Effector CD4-positive, alpha-beta T cell (primary cell): Measurements from ENCODE around the gene LLPH.
A peak's percentile ranks its signal among the peaks of the same experiment; 100 is the strongest.

Experiments used
- DNase-seq: peaks from one replicate; pipeline ENCODE4 v3.0.0-alpha.2; 2020

The LLPH gene

GRCh38 chr12:66087365-66087943, 43.1 kb downstream of the LLPH start:
- DNase-seq = peak; percentile 23

DNA sequence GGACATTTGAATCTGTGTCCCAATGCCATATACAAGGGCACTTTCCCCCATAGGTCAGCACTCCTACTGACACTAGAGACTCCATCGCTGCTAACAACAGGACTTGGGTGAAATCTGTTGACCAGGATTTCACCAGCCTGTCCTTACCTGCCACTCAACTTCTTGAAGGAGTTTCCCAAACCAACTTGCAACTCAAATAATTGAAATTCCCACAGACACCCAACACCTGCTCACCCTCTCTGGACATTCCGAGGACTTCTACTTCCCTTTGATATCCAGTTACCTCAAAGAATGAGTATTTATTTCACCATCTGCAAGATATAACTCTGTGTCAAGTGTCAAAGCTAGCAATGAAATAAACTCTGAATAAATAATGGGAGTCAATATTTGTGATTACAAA, 44.6 kb downstream of the LLPH start:
- DNase-seq = no peak

DNA sequence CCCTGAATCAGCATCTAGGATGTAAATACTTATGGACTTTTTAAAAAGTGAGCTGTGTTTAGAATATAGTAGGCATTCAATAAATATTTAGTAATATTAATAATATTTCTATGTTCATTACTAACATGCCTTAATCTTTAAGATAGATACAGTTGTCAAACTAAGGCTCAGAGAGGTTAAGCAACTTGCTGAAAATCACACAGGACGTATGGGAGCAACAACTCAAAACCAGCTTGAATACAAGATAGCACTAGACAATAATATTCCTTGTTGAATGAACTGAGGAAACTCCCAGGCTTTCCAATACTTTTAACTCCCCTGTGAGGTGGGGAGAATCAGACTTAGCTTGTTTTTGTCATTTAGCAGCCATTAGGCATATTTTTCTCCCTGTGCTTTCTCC, 45.3 kb downstream of the LLPH start:
- DNase-seq = no peak

DNA sequence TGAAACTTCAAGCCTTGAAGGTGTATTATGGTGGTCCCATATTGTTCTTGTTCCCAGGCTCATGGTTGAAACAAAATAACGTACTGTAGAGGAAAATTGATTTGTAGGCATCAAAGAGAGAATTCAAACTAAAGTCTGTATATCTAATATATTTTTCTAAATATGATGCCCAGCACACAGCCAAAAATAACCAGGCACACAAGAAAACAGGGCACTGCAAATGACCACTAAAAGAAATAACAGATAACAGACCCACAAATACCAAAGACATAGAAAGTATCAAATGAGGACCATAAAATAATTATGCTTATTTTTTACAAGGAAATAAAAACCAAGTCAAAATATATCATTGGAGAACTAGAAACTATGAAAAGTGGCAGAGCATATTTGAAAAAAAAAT, 46.8 kb downstream of the LLPH start:
- no peak for DNase-seq

DNA sequence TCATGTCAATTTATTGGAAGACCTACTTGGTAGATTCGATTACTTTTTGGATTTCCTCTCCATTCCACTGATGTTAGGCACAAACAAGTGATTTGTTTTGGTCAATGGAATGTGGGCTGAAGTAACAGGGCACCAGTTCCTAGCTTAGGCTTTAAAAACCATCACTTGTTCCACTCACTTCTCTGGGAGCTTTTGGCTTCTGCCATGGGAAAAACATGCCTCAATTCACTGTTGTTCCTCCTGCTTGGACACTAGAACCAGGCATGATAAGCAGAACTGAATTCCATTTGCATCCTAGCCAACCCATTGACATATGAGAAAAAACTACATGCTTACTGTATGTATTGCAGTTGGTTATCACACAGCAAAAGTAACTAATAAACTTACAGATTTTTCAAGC, 47.8 kb downstream of the LLPH start:
- DNase-seq = no peak

GRCh38 chr12:66080791-66081190, 49.8 kb downstream of the LLPH start:
- DNase-seq = no peak

DNA sequence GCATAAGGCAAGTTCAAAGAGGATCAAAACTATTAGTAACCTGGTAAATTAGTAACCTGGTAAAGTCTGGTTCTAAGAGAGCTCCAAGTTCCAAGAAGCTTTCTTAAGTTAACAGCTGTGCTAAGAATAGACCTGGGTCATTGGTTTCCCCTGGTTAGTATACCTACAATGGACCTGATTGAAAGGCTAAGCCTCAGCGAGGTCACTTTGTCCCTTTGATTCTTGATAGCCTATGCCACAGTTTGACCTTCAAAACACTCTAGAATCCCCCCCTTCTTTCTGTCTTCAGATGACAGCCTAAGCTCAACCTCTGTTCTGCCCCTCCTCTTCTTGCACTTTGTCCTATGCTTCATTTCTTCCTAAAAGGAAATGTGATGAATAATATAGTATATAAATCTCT, 53.0 kb downstream of the LLPH start:
- no peak for DNase-seq

- DNase-seq = no peak
Observed at GRCh38 chr12:66074561-66074960, 56.0 kb downstream of the LLPH start.

DNA sequence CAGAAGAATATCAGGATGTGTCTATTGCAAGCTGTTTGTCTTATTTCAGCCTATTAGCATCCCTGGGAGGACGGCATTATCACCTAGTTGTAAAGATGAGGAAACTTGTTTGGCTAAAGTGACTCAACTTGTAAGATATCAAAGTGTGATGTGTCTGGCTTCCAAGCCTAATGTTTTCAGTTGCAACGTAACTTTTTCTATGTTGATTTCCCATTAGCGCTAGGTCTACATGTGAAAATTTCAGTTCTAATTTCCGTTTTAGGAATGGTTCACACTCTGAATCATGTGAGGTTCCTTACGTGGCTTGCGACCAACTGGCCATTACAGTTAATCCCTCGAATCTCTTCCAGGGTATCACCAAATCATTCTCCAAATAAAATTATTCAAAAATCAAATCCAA, 58.0 kb downstream of the LLPH start:
- no peak for DNase-seq

DNA sequence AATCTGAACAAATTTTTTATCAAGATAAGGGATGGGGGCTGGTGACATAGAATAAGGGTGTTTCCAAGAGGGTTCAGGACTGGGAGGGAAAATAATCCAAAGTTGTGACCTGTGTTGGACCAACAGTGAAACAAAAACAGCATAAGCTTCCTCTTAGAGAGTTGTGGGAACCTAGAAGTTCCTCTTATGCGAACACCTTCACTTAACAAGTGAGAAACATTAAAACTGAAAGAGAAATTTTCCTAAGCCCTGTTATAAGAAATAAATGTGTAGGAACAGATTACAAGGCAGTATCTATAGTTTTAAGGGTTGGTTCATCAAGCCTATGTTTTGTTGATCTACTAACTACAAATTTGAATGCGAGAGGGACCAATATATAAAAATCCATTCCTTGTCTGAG, 58.4 kb downstream of the LLPH start:
- DNase-seq = no peak

DNA sequence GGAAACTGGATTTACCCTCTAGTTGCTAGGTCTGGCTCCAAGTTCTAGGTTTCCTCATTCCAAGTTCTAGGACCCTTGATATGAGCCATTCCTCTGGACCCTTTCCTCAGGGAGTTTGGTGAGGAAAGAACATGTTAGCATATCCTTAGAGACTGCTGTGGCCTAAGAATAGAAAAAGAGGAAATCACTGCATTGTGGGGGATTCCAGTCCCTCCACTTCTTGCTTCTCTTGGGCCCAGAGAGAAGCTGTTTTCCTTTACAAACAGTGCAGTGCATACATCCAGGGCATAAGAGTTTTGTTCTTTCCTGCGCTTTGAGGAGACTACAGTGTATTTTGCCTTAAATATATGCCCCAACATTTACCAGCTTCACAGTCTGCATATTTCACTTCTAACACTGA, 59.0 kb downstream of the LLPH start:
- DNase-seq = no peak

- no peak for DNase-seq
Observed at GRCh38 chr12:66070378-66071120, 60.0 kb downstream of the LLPH start.

DNA sequence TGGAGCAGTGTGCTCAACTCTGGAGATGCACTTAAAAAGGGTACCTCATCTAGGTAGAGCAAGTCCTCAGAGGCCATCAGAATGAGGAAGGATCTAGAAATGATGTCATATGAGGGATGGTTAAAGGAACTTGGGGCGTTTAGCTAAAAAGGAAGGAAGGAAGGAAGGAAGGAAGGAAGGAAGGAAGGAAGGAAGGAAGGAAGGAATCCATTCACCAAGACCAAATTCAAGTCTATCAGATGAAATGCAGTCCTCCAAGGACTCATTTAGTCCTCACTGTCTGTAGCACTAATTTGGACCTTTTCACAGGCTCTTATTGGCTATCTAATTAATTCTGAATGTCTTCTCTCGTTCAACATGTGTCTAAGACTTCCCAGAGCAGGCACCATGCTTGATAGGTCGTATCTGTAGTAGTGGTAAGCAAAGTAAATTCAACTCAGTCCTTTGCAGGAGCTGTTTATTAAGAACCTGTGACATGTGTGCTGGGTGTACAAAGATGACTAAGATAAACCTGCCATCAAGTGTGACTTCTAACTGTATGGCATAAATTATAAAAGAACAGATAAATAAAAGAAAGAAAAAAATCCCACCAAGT, 63.5 kb downstream of the LLPH start:
- no peak for DNase-seq
